SK-N-SH treated with all-trans-retinoic acid at 6 μM for 48 hours (cell line): Measurements from ENCODE around the gene GCNA.

Experiments used
- ATAC-seq: fragments of 200-7000 bp; cut with Tn5 transposase; 3 replicates; pipeline ENCODE4 v1.9.1; 2020; ENCODE audit warnings: mild to moderate bottlenecking, moderate library complexity
- ARNTL ChIP-seq: fragments of 450-650 bp; formaldehyde crosslinking; IDR thresholded peaks from 2 replicates; pipeline ENCODE4 v1.5.0; 2020; ENCODE audit warnings: low read depth, mild to moderate bottlenecking, moderate library complexity, borderline replicate concordance
- BACH2 ChIP-seq: fragments of 250-450 bp; sonication (Bioruptor Pico); IDR thresholded peaks from 2 replicates; pipeline ENCODE4 v1.9.0; 2021; ENCODE audit warnings: mild to moderate bottlenecking, borderline replicate concordance
- CSDC2 ChIP-seq: fragments of 250-450 bp; sonication (Bioruptor Pico); IDR thresholded peaks from 2 replicates; pipeline ENCODE4 v1.5.0; 2020; ENCODE audit warnings: mild to moderate bottlenecking, moderate library complexity
- ESRRG ChIP-seq: fragments of 250-450 bp; sonication (Bioruptor Pico); IDR thresholded peaks from 2 replicates; pipeline ENCODE4 v1.6.1; 2021; ENCODE audit warnings: mild to moderate bottlenecking
- GLIS3 ChIP-seq: fragments of 250-450 bp; sonication (Bioruptor Pico); IDR thresholded peaks from 2 replicates; pipeline ENCODE4 v1.5.0; 2020; ENCODE audit warnings: mild to moderate bottlenecking, moderate library complexity
- ISL1 ChIP-seq: fragments of 250-450 bp; sonication (Bioruptor Pico); IDR thresholded peaks from 2 replicates; pipeline ENCODE4 v2.1.2; 2022; ENCODE audit warnings: mild to moderate bottlenecking, moderate library complexity
- OSR1 ChIP-seq: fragments of 250-450 bp; sonication (Bioruptor Pico); IDR thresholded peaks from 2 replicates; pipeline ENCODE4 v1.8.0; 2022; ENCODE audit warnings: moderate library complexity, mild to moderate bottlenecking, inconsistent platforms
- PPARA ChIP-seq: fragments of 250-450 bp; sonication (Bioruptor Pico); IDR thresholded peaks from 2 replicates; pipeline ENCODE4 v1.5.0; 2020; ENCODE audit warnings: mild to moderate bottlenecking, borderline replicate concordance
- RARB ChIP-seq: fragments of 250-450 bp; sonication (Bioruptor Pico); IDR thresholded peaks from 2 replicates; pipeline ENCODE4 v1.8.0; 2021; ENCODE audit warnings: mild to moderate bottlenecking, moderate library complexity
- SNAI2 ChIP-seq: fragments of 250-450 bp; sonication (Bioruptor Pico); IDR thresholded peaks from 2 replicates; pipeline ENCODE4 v1.5.0; 2020; ENCODE audit warnings: mild to moderate bottlenecking, moderate library complexity
- TCF4 ChIP-seq: fragments of 250-450 bp; sonication (Bioruptor Pico); IDR thresholded peaks from 2 replicates; pipeline ENCODE4 v1.8.0; 2021; ENCODE audit warnings: mild to moderate bottlenecking, moderate library complexity, borderline replicate concordance
- TOX ChIP-seq: fragments of 250-450 bp; sonication (Bioruptor Pico); IDR thresholded peaks from 2 replicates; pipeline ENCODE4 v1.8.0; 2021; ENCODE audit warnings: mild to moderate bottlenecking, moderate library complexity, borderline replicate concordance
- ZFP3 ChIP-seq: fragments of 250-450 bp; sonication (Bioruptor Pico); IDR thresholded peaks from 2 replicates; pipeline ENCODE4 v1.5.0; 2020; ENCODE audit warnings: mild to moderate bottlenecking, moderate library complexity
- ZFP30 ChIP-seq: fragments of 450-650 bp; formaldehyde crosslinking; IDR thresholded peaks from 2 replicates; pipeline ENCODE4 v1.5.0; 2022; ENCODE audit warnings: mild to moderate bottlenecking, moderate library complexity
- ZNF565 ChIP-seq: fragments of 450-650 bp; formaldehyde crosslinking; conservative IDR thresholded peaks from 2 replicates; pipeline ENCODE4 v1.5.0; 2020; ENCODE audit warnings: low read depth, mild to moderate bottlenecking, moderate library complexity
- ZNF8 ChIP-seq: fragments of 450-650 bp; formaldehyde crosslinking; IDR thresholded peaks from 2 replicates; pipeline ENCODE4 v1.5.0; 2020; ENCODE audit warnings: mild to moderate bottlenecking, moderate library complexity
- TF ChIP-seq, protein P1 (sequence below): fragments of 250-450 bp; sonication (Bioruptor Pico); IDR thresholded peaks from 2 replicates; pipeline ENCODE4 v1.5.0; 2020; ENCODE audit warnings: mild to moderate bottlenecking, moderate library complexity
- TF ChIP-seq, protein P2 (sequence below): fragments of 250-450 bp; sonication (Bioruptor Pico); IDR thresholded peaks from 2 replicates; pipeline ENCODE4 v1.8.0; 2021; ENCODE audit warnings: low read depth, mild to moderate bottlenecking, moderate library complexity, borderline replicate concordance
- TF ChIP-seq, protein P3 (sequence below): fragments of 250-450 bp; sonication (Bioruptor Pico); IDR thresholded peaks from 2 replicates; pipeline ENCODE4 v1.5.1; 2021; ENCODE audit warnings: mild to moderate bottlenecking, moderate library complexity
- TF ChIP-seq, protein P4 (sequence below): fragments of 250-450 bp; sonication (Bioruptor Pico); IDR thresholded peaks from 2 replicates; pipeline ENCODE4 v1.5.1; 2020; ENCODE audit warnings: low read depth, mild to moderate bottlenecking, moderate library complexity

Gene GCNA

DNA sequence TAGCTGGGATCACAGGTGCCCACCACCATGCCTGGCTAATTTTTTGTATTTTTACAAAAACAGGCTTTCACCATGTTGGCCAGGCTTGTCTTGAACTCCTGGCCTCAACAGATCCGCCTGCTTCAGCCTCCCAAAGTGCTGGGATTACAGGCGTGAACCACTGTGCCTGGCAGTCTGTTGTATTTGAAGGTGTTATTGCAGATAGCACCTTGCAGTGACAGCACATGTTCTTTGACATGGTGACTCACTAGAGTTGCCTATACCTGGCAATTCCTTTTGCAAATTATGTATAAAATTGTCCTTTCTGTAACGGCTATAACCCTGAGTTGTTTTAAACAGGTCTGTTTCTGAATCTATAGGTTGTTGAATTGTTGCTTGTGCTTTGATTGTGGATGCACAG, 37.4 kb upstream of the GCNA start:
- ATAC-seq = no peak
- TF ChIP-seq ZNF565 (no peak), ARNTL (CRISPR knock-in tag) (no peak), RARB (no peak), BACH2 (CRISPR knock-in tag) (no peak), TOX (CRISPR knock-in tag) (no peak), CSDC2 (CRISPR knock-in tag) (no peak), ISL1 (CRISPR knock-in tag) (no peak), ZNF8 (no peak), SNAI2 (no peak), ZFP3 (CRISPR knock-in tag) (no peak), GLIS3 (CRISPR knock-in tag) (no peak), TCF4 (no peak), ESRRG (CRISPR knock-in tag) (no peak), ZFP30 (no peak)
- TF ChIP-seq, protein P1, sequence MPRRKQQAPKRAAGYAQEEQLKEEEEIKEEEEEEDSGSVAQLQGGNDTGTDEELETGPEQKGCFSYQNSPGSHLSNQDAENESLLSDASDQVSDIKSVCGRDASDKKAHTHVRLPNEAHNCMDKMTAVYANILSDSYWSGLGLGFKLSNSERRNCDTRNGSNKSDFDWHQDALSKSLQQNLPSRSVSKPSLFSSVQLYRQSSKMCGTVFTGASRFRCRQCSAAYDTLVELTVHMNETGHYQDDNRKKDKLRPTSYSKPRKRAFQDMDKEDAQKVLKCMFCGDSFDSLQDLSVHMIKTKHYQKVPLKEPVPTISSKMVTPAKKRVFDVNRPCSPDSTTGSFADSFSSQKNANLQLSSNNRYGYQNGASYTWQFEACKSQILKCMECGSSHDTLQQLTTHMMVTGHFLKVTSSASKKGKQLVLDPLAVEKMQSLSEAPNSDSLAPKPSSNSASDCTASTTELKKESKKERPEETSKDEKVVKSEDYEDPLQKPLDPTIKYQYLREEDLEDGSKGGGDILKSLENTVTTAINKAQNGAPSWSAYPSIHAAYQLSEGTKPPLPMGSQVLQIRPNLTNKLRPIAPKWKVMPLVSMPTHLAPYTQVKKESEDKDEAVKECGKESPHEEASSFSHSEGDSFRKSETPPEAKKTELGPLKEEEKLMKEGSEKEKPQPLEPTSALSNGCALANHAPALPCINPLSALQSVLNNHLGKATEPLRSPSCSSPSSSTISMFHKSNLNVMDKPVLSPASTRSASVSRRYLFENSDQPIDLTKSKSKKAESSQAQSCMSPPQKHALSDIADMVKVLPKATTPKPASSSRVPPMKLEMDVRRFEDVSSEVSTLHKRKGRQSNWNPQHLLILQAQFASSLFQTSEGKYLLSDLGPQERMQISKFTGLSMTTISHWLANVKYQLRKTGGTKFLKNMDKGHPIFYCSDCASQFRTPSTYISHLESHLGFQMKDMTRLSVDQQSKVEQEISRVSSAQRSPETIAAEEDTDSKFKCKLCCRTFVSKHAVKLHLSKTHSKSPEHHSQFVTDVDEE (CRISPR knock-in tag) = no peak
- TF ChIP-seq, protein P2, sequence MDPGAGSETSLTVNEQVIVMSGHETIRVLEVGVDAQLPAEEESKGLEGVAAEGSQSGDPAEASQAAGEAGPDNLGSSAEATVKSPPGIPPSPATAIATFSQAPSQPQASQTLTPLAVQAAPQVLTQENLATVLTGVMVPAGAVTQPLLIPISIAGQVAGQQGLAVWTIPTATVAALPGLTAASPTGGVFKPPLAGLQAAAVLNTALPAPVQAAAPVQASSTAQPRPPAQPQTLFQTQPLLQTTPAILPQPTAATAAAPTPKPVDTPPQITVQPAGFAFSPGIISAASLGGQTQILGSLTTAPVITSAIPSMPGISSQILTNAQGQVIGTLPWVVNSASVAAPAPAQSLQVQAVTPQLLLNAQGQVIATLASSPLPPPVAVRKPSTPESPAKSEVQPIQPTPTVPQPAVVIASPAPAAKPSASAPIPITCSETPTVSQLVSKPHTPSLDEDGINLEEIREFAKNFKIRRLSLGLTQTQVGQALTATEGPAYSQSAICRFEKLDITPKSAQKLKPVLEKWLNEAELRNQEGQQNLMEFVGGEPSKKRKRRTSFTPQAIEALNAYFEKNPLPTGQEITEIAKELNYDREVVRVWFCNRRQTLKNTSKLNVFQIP (CRISPR knock-in tag) = no peak
- TF ChIP-seq, protein P3, sequence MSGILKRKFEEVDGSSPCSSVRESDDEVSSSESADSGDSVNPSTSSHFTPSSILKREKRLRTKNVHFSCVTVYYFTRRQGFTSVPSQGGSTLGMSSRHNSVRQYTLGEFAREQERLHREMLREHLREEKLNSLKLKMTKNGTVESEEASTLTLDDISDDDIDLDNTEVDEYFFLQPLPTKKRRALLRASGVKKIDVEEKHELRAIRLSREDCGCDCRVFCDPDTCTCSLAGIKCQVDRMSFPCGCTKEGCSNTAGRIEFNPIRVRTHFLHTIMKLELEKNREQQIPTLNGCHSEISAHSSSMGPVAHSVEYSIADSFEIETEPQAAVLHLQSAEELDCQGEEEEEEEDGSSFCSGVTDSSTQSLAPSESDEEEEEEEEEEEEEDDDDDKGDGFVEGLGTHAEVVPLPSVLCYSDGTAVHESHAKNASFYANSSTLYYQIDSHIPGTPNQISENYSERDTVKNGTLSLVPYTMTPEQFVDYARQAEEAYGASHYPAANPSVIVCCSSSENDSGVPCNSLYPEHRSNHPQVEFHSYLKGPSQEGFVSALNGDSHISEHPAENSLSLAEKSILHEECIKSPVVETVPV = no peak
- TF ChIP-seq, protein P4, sequence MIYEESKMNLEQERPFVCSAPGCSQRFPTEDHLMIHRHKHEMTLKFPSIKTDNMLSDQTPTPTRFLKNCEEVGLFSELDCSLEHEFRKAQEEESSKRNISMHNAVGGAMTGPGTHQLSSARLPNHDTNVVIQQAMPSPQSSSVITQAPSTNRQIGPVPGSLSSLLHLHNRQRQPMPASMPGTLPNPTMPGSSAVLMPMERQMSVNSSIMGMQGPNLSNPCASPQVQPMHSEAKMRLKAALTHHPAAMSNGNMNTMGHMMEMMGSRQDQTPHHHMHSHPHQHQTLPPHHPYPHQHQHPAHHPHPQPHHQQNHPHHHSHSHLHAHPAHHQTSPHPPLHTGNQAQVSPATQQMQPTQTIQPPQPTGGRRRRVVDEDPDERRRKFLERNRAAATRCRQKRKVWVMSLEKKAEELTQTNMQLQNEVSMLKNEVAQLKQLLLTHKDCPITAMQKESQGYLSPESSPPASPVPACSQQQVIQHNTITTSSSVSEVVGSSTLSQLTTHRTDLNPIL (CRISPR knock-in tag) = no peak

DNA sequence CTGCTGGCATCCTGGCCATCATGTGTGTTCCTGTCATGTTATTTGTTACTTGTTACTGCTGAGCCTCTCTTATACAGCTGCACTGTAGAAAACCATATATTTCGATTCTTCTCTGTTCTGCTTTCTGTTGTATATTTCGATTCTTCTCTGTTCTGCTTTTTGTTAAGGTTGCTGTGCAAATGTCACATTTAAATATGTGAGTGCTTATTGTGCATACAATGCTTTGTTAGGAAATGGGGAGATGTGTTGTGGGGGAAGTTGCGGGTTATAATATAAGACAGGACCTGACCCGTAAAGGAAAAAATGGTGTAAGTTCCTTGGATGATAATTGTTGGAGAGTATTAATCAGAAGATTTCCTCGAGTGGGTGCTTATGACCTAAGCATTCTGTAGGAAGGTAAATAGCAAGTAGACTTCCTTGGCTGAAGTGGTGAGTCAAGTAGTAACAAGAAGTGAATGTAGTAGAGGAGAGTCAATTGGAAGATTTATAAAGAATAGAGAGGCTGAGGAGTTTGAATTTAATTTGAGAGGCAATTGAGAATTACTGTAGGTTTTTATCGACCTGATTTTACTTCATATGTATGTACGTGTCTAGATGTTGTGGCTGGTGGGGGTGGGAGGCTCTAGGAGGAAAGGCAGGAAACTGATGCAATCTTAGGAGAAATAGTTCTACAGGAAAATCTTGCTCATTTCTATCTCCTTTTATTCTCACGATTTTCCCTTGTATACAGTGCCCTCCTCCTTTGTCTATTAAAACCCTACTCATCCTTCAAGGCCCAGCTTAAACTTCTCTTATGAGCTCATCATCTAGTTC, 36.8 kb upstream of the GCNA start:
- ATAC-seq = peak; percentile 55
- TF ChIP-seq ARNTL (CRISPR knock-in tag) (no peak), RARB (no peak), ISL1 (CRISPR knock-in tag) (no peak), CSDC2 (CRISPR knock-in tag) (no peak), BACH2 (CRISPR knock-in tag) (no peak), ZFP30 (no peak)
- TF ChIP-seq, protein P3 = no peak

DNA sequence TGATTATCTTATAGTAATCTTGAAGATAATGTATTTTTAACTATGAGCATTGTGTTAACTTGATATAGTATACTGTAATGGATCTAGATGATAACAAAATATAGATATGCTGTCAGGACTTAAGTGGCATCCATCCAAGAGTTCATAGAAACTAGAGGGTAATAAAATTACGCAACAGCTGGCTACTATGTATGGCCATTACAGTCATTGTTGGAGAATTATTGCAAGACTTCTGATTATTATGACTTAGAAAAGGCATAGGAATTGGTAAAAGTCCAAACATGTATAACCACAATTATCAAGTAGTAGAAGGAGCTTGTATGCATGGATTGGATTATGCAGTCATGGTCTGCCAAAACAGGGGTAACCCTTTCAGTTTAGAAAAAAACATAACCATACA, 35.8 kb upstream of the GCNA start:
- peak; percentile 9; the same call in 2 of the 3 replicates for ATAC-seq
- TF ChIP-seq ESRRG (CRISPR knock-in tag) (no peak), ARNTL (CRISPR knock-in tag) (no peak), PPARA (CRISPR knock-in tag) (no peak), ISL1 (CRISPR knock-in tag) (peak; percentile 44), OSR1 (no peak), ZNF565 (no peak), ZNF8 (no peak)
- TF ChIP-seq, protein P1 (CRISPR knock-in tag) = no peak
- TF ChIP-seq, protein P3 = no peak
